NCI-H1694 treated with DMSO at 0.1 percent for 48 hours (cell line): Measurements from ENCODE around the gene DNAJC6.
"Not testable (repeated sequence)": the region's sequence is repeated elsewhere in the genome, so short reads cannot be mapped to it uniquely, and the experiment has no call there.

Experiments
- DNase-seq: peaks from one replicate; lab custom pipeline; 2025; lab: John Stamatoyannopoulos, UW

Gene DNAJC6

DNA sequence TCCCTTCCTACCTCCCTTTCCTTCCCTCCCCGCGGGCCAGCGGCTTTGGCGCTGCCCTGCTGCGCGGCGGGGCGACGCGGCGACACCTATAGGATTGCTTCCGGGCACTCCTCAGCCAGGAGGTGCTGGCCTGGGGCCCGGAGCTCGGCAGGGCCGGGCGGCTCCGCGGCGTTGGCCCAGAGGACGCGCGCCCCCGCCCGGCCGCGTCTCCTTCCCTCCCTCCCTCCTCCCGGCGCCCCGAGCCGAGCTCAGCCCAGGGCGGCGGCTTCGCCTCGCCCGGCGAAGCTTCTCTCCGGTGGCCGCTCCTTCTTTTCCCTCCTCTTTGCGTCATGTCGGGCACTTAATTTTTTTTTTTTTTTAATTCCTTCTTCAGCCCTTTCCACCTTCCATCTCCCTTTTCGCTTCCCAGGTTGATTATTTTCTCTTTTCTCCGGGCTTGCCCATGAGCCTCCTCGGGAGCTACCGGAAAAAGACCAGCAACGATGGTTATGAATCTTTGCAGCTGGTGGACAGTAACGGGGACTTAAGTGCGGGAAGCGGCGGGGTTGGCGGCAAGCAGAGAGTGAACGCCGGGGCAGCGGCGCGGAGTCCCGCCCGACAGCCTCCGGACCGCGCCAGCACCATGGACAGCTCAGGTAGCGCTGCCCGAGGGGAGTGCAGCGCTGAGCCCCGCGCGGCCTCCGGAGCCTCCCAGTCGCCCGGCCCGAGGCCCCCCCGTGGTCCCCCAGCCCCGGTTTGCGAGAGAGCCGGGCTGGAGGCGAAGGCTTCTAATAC lies at the start of gene DNAJC6:
Gene DNAJC6, plus strand, starts transcription at position 240 of the 774 bp plus-strand sequence. Its CDS starts 203 bp downstream, at position 443.
- peak; percentile 32 for DNase-seq

DNA sequence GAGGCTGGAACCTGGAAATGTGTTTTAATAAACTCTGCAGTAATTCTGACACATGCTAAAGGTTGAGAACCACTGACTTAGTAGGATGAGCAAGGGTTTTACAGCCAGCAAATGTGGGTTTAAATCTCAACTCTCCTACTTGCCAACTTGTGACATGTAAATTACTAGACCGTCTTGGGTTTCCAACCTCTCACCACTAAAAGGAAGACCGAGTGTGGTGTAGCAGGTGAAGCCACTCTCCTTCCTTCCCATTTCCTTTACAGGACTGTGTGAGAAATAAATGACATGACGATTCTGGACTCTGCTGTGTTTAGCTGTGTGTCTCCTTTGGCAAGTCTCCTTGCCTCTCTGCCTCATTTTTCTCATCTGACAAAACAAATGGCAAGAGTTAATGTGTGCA lies 49.5 kb upstream of the DNAJC6 start:
- no peak for DNase-seq

DNA sequence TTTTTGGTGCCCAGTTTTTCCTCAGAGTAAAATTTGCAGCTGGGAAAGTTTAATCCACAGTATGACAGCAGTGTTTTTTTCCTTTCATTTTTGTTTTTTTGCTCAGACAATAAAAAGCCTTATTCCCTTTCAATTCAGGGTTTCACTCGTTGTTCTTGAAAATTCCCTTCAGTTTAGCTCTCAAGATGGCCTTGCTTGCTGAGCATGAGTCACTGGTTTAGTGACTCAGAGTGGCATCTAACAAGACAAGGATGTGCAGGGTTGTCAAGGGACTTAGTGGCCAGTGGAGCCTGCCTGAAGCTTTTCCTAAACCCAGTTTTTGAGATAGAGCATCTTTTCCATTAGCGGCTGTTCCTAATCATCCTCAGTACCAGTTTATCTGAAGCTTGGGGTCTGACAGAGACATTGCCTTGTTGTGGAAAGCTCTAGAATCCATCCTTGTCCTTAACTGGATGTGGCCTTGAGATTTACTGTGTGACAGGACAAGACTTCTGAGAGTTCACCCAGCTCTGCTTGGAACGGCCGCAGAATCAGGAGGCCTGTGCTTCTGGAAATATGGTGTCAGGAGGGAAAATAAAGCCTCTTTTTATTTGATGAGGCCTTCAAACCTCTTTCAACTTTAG lies 48.4 kb upstream of the DNAJC6 start:
- DNase-seq, result no peak

- DNase-seq, result no peak
Measured at GRCh38 chr1:65263286-65263685, 46.1 kb upstream of the DNAJC6 start.

DNA sequence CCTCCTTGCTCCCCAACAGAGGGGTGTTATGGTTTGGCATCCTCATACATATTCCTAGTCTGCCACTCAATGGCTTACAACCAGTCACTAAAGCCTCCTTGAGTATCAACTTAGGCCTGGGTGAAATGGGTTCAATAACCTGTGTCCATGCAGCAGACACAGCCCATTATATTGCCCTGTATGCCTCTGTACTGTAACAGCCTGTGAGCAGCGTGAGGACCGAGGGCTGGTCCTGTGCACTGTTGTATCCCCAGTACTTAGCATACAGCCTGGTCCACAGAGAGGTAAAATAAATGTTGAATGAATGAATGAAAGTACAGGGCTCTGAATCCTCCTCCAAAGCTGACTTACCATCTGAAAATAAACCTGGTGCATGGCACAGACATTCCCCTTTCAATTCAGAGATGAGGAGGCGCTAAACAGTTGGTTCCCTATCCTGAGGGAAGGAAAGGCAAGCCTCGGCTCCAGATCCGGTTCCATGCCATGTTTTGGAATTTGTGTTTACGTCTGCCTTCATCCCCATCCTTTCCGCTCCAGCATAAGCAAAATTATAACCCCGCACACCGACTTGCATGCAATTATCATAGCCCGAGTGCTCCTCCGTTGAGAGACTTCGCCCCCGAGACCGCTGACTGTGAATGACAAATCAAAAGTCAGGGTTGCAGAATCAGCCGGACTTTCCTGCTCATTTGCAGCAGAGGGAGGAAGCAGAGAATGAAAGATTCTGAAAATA lies 45.0 kb upstream of the DNAJC6 start:
- peak; percentile 78 for DNase-seq

GRCh38 chr1:65265296-65265650 lies 44.1 kb upstream of the DNAJC6 start:
- DNase-seq, result peak; percentile 51

DNA sequence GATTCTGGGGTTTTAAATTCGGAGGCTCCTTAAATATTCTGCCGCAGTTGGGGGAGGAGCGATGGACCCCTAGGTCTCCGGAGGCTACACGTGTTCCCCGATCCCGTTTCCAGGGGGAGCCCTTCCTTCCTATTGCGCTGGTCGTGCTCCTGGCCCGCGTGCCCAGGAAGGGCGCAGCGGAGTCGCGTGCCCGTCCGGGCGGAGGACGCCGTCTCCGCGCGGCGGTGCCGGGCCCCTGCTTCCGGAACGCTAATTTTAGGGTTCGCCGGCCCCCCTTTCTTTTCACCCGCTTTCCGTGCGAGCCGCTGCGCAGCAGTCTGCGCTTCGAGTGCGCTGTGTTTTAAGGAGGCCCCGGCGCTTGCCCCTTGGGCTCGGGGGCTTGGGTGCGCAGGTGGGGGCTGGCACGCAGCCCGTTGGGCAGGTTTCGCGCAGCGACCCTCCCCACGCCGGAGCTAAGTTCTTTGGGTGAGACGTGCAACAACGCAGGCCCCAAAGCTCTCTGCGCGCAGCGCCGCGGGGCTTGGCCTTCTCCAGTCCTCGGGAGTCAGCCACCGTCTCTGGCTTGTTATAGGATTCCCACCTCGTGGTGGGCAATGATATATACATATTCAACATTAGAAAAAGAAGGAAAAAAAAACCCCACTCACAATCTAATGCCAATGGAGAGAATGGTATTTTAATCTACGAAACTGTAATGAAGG lies 43.5 kb upstream of the DNAJC6 start:
- peak; percentile 80 for DNase-seq

GRCh38 chr1:65266476-65266875 lies 42.9 kb upstream of the DNAJC6 start:
- no peak for DNase-seq

- DNase-seq, result no peak
Measured at GRCh38 chr1:65267271-65267670, 42.1 kb upstream of the DNAJC6 start.

DNA sequence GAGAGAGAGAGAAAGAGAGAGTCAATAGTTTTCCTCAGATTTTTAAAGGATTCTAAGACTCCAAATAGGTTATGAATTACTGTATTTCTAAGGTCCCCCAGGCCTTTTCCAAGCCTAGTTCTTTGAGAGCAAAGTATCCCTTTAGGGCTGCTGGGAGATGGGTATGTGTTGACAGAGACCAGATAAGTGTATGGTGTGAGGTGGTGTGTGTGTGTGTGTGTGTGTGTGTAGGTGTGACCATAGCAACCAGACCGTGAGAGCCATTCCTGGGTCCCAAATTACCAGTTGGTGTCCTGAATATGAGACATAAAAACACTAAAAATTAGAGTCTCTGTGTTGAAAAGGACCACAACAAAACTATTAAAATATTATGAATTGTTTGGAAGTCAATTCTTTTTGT lies 41.7 kb upstream of the DNAJC6 start:
- no peak for DNase-seq

DNA sequence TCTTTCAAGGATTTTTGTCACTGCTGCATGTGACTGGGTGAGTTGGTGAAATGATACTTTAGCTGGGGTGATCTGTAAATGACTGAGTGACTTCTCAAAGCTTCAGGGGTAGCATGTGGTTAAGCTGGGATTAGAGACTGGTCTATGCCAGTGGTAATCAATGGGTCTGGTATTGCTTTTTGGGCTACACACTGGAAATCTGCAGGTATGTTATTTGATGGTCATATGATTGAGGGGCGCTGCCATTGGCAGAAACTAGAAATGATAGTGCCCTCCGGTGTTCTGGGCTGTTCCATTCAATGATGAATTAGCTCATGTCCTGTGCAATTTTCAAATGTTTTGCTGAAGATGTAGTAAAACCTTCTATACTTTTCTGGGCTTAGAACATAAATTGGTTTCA lies 39.7 kb upstream of the DNAJC6 start:
- no peak for DNase-seq

DNA sequence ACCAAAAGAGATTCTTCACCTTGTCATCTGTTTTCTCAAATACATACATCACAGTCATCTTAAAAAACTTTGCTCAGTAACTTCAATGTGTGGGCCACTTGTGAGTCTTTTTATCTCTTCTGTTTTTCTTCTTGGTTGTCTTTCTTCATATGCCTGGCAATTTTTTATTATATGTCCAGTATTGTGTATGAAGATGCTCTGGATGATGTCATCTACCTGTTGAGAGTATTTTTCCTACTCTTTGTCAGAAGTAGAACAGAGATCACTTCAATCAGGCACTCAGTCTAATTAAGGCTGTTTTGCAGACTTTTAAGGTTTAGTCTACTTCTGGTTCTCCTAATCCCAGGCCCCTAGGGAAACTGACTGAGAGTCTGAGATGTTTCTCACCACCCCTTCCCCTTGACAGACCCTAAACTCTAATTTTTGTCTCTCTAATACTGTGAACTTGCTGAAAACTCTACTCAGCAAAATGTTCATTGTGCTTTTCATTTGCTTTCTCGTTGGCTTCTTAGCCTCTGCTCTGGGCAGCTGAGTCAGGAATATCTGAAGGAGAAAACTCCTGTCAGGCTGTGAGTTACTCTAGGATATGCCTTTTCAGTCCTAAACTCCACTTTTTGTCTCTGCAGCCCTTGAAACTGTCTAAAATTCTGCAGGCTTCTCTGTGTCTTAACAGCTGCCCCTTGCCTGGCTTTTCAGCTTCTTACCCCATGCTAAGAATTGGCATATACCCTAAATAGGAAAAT lies 33.0 kb upstream of the DNAJC6 start:
- DNase-seq, result no peak

GRCh38 chr1:65277605-65278347 lies 31.6 kb upstream of the DNAJC6 start:
- DNase-seq, result no peak

DNA sequence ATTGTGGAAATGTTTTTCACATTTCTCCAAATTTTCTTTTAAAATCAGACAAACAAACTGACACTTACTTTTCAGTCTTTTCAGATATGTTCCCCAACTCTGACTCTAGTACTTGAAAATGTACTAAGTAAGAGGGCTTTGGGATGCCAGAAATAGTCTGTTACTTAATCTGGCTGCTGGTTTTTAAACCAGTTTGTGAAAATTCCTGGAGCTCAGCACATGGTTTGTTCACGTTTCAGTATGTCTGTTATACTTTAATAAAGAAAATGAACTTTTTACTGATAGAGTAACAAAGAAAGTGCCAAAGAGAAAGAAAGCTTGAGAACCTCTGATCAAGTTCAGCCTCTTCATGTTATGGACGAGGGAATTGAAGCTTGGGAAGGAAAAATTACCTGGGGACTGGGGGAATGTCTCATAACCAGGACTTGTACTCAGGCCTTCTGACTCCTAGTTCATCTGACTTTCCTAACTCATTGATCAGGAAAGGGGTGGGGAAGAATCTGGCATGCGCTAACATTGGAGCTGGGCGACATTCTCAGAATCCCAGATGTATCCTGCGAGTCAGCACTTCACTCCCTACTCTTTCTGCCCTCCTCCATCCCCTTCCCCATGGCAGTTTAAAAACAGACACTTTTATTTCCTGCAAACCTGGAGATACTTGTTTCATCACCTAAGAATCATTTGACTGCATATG lies 30.8 kb upstream of the DNAJC6 start:
- DNase-seq, result no peak

GRCh38 chr1:65279070-65279779 lies 30.1 kb upstream of the DNAJC6 start:
- DNase-seq, result no peak

DNA sequence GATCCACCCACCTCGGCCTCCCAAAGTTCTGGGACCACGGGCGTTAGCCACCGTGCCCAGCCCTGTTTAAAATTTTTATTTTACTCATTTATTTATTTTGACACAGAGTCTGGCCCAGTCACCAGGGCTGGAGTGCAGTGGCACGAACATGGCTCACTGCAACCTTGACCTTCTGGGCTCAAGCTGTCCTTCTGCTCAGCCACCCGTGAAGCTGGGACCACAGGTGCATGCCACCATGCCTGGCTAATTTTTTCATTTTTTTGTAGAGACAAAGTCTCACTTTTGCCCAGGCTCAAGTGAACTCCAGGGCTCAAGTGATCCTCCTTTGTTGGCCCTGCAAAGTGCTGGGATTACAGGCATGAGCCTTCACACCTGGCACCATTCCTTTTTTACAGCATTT lies 27.5 kb upstream of the DNAJC6 start:
- DNase-seq, result no peak

GRCh38 chr1:65284229-65284628 lies 25.1 kb upstream of the DNAJC6 start:
- no peak for DNase-seq

- DNase-seq, result no peak
Measured at GRCh38 chr1:65289449-65289848, 19.9 kb upstream of the DNAJC6 start.

DNA sequence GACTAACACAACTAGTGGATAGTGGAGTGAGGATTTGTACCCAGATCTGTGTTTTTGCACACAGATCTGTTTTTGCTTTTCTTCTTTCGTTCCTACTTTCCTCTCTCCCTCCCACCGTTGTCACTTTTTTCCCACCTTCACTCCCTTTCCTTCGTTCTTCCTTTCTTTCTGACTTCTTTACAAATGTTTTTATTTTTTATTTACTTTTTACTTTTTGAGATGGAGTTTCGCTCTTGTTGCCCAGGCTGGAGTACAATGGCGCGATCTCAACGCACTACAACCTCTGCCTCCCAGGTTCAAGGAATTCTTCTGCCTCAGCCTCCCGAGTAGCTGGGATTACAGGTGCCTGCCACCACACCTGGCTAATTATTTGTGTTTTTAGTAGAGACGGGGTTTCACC lies 17.5 kb upstream of the DNAJC6 start:
- not testable (repeated sequence) for DNase-seq
